Measurements from ENCODE around the gene C4orf51.

C4orf51 gene

DNA sequence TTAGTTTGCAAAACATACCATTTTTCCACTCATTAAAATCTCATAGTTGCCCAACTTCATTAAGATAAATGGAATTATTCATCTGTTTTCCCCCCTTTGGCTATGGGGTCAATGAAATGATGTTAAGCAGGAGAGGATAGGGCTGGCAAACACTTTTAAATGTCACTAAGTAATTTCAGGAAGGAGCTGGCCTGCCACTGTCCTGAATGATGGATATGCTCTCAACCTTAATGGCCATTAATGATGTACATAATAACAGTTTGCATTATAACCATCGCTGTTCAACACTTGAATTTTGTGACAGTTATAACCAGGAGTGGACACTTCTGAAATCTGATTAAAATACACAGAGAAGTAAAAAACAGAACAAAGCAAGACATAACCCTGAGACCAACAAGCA lies 77.2 kb downstream of the C4orf51 start:
- DNase-seq (ENCODE audit: low spot score) = no peak

DNA sequence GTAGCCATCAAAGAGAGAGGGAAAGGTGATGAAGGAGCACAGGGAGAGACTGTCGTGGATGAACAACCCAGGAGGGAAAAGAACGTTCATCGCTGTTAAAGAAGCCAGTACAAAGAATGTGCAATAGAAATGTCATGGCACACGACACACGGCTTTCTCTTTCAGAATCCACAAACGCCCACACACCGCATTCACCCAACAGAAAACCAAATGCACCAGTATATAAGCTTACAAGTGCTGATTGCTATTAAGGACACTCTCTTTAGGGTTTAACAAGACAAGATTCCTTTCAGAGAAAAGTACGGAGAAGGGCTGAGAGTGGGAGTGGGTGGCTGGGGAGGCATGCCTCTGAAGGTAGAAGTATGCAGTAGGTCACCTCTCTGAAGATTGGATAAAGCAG lies 80.2 kb downstream of the C4orf51 start:
- DNase-seq (ENCODE audit: low spot score) = no peak

DNA sequence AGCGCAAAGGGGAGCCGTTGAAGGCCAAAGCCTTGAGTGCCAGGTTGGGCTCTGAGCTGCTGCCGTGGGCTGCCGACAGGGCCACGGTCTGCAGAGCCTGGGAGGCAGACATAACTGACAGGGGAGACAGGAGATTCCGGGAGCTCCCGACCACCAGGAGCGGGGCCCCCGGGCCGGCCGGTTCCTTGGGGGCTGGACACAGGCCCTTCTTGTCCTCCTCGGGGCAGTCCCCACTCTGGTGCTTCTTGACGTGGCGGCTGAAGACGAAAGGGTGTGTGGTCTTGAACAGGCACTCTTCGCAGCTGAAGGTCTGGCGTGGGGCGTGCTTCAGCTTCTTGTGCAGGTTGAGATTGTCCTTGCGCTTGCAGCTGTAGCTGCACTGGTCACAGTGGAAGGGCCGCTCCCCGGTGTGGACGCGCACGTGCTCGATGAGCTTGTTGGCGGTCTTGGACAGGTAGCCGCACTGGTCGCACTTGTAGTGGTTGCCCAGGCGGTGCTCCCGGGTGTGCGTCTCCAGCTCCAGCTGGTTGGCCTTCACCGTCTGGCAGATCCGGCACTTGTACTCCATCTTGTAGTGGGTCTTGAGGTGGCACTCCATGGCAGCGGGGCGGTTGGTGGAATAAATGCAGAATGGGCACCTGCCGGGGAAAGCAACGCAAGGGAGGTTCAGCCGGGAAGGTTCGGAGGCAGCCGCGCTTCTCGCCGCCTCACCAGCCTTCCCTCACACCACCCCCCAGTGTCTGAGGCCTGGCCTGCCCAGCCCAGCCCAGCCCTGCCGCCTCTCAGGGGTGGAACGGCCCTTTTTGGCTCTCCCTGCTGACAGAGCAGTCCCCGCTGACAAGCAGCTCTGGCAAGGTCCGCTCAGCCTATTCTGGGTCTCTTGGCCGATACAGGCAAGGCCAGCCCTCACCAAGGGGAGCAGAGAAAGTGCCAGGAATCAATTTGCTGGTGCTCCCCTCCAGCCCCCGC lies 81.3 kb downstream of the C4orf51 start:
- no peak for DNase-seq (ENCODE audit: low spot score)

DNA sequence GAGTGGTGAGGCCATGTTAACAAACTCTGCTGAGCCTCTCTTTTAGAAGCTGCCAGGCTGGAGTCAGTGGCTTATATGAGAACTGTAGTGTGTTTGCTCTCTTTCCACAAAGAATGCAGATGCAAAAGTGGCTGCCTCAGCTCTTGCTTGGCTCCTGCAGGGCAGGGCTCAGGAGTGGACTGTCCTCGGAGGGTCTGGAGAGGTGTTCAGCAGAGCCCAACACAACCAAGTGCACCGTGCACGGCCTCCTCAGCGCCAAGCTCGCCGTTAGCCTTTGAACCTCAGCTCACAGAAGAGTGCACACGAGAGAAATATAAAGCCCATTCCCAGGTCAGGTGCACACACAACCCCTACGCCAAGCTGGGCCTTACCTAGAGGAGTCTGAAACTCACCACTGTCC lies 82.8 kb downstream of the C4orf51 start:
- DNase-seq (ENCODE audit: low spot score) = no peak

DNA sequence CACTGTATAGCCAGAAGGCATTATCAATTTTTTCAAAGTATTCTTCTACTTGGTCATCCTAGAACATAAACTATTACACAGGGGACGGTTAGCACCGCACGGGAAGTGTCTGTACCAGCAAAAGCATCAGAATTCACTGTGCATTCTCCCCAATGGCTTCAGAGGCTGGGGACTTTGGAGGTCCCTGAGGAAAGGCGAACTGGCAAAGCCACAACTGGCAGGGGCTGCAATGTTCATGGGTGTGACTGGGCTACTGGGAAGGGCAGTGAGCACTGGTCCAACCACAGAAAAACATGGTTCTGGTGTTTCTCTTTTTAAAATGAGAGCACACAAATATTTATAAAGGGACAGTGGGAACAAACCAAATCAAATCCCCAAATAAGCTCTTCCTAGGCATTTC lies 83.5 kb downstream of the C4orf51 start:
- no peak for DNase-seq (ENCODE audit: low spot score)

DNA sequence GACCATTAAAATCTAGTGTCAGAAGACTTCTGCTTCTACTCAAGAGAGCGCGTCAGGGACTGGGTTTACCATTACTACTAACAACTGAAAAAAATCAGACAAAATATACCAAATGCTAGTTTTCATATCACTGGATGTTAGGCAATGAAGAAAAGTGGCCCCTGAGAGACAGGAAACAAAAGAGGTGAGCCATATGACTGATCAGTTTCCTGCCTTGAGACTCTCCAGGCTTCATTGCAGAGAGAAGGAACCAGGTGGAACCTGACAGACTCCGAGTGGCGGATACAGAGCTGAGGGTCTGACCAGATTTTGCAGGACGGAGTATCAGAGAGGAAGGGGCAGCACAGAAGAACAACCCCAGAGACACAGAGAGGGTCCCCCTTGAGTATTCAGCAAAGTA lies 86.3 kb downstream of the C4orf51 start:
- DNase-seq (ENCODE audit: low spot score) = no peak

DNA sequence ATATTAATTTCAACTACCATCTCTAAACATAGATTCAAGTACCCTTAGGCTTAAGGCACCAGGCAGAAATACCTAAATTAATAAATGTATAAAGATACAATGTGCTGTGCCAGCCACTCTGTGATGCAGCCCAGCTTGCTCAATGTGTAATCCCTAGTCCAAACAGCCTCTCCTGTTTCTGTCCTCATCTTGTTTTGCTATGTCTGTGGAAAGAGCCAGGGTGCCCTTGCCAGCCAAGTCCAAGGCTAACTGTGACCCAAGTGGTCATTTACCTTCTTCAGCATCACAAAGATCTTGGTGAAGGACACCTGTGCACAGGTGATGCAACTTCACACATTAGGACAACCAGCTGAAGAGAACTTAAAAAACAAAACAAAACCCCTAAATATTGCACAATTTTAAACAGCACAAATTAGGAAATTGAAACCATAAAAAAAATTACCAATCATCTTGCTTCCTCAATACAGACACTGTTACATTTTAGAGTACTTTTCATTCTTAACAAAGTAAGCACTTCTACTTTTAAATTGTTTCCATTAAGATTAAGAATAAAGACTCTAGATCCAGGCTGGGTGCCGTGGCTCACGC lies 89.6 kb downstream of the C4orf51 start:
- no peak for DNase-seq (ENCODE audit: low spot score)

DNA sequence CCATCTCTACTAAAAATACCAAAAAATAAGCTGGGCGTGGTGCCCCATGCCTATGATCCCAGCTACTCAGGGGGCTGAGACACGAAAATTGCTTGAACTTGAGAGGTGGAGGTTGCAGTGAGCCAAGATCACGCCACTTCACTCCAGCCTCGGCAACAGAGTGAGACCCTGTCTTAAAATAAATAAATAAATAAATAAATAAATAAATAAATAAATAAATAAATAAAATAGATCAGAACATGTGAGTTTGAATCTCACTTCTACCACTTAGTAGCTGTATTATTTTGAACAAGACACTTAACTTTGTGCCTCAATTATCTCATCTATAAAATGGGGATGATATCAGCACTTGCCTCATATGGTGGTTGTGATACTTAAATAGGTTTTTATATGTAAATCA lies 90.2 kb downstream of the C4orf51 start:
- no peak for DNase-seq (ENCODE audit: low spot score)

DNA sequence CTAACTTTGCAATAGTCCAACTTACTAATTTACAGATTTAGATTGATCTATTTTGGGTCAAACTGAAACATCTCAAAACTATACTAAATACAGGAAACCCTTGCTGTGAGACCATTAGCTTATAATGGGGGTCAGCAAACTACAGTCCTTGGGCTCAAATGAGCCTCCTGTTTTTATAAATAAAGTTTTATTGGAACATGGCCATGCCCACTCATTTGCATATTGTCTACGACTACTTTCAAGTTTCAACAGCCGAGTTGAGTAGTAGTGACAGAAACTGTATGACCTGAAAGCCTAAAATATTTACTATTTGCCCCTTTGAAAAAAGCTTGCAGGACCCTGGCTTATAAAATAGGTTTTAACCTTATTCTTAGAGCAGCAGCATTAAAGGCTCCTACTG lies 92.4 kb downstream of the C4orf51 start:
- no peak for DNase-seq (ENCODE audit: low spot score)

DNA sequence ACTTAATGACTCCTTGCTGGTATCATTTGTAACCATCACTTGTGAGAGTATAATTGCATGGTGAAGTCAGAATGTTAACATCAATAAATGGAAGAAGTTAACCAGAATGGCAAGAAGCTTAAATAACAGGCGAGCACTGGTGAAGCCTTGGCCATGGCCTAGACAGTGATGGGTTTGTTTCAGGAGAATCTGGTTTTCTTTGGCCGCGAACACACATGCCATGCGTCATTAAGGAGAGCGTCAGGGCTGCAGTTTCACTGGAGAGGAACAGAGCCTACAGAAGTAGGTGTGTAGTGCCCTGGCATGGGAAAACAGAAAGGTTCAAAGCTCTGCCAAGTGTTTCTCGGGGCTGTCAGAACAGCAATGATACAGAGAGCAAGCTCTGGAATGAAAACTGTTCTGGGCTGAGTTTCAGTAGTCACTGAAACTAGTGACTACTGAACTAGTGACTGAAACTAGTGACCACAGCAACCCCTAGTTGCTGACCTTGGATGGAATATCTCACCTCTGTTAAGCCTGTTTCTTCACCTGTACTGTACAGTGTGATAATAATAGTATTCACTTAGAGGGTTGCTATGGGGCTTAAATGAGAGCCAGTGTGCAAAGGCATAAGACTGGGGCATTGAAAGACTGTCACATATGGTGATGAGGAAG lies 93.8 kb downstream of the C4orf51 start:
- no peak for DNase-seq (ENCODE audit: low spot score)

DNA sequence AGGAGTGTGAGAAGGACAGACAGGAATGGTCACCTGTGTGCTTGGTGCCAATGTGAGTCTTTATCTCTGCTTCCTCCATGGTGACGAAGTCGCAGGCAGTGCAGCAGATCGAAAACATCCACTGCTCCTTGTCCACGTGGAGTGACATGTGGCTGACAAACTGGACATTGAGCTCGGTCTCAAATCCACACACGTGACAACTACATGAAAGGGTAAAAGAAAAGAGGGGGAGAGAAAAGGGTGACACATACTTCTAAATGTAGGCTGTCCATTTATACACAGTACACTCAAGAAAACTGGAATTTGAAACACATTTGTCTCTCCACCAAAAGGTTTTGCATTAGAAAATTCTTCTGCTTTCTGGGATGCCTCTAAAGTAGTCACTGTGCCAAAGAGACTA lies 94.5 kb downstream of the C4orf51 start:
- DNase-seq (ENCODE audit: low spot score) = no peak

DNA sequence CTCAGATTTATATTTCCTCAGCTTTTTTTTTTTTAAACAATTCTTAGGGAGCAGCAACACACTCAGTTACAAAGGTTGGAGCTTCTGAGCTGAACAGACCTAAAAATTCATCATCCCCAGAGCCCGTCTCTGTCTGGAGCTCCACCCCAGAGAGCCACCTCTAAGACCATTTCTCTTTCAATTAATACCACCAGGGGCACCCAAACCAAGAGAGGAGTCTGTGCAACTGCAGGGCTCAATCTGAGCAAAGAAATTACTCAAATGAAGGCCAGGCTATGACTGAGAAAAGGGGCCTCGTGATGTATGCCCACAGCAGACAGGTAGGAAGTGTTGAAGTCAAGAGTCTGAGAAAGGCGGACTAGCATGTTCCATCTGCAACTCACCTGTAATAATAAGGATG lies 95.5 kb downstream of the C4orf51 start:
- DNase-seq (ENCODE audit: low spot score) = no peak

DNA sequence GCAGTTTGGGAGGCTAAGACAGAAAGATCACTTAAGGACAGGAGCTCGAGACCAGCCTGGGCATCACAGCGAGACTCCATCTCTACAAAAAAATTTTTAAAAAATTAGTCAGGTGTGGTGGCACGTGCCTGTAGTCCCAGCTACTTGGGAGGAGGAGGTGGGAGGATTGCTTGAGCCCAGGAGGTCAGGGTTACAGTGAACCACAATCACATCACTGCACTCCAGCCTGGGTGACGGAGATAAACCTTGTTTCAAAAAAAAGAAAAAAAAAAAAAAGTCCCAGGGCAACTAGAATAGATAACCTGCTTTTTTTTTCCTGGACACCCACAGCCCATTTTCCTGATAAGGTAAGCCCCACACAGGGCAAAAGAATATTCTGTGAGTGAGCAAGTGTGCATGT lies 96.3 kb downstream of the C4orf51 start:
- DNase-seq (ENCODE audit: low spot score) = no peak

DNA sequence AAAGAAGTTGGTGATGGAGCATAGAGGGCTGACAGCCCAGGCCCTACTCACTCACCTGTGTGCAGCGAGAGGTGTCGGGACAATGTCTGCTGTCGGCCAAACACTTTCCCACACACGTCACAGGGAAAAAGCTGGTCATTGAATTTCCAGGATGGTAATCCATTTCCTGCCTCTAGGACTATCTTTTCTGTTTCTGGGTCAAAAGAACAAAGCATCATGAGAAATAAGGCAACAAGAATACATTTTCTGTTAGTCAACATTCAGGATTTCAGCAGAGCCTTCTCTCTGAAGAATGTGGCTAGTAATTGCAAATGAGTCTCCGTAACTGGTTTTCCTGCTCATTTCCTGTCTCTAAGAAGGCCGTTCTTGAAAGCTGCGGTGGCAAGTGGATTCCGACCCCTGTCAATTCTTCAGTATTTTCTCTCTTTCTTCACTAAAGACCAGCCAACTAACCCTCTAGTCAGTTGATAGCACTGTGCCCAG lies 99.4 kb downstream of the C4orf51 start:
- DNase-seq (ENCODE audit: low spot score) = no peak

DNA sequence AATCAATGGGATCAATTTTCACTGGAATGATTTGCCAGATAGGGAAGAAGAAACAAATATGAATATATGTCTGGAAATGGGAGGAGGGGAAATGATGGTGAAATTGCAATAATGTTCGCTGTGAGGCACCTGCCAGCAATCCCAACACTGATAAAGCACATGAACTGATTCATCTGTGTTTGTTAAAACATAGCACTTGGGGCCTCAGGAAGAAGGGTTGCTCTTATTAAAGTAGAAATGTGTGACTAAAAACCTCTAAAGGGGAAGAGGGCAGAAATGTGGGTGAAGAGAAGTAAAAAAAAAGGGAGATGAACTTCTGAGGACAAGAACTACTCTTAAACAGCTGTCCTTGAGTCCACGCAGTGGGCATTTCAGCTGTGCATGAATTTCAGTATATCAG lies 101.4 kb downstream of the C4orf51 start:
- DNase-seq (ENCODE audit: low spot score) = no peak

Measured in CD4-positive, alpha-beta T cell treated with Interleukin-6 at 100 ng/mL for 8 hours (primary cell).